Memory B cell (primary cell): ENCODE results near the gene FBXW8.

ENCODE experiments used
- ATAC-seq: fragments of 150-1000 bp; cut with Tn5 transposase; 2 replicates; pipeline ENCODE4 v1.10.0; 2021; ENCODE audit warnings: low read depth, mild to moderate bottlenecking, moderate library complexity
- DNase-seq, 2 donors: peaks; one replicate each; pipeline ENCODE4 v3.0.0; 2022; ENCODE audit warnings: low spot score in 2 of 2
- H3K27ac Mint-ChIP-seq: one replicate; pipeline ENCODE4 v1.8.0; 2022; ENCODE audit warnings: mild to moderate bottlenecking, moderate library complexity, mixed read lengths
- H3K27me3 Mint-ChIP-seq: one replicate; pipeline ENCODE4 v1.8.0; 2022; ENCODE audit warnings: mixed read lengths
- H3K36me3 Mint-ChIP-seq: one replicate; pipeline ENCODE4 v1.8.0; 2022; ENCODE audit warnings: mild to moderate bottlenecking, mixed read lengths
- H3K4me1 Mint-ChIP-seq: one replicate; pipeline ENCODE4 v1.8.0; 2022; ENCODE audit warnings: mixed read lengths
- H3K4me3 Mint-ChIP-seq: one replicate; pipeline ENCODE4 v1.8.0; 2022; ENCODE audit warnings: mild to moderate bottlenecking, moderate library complexity, mixed read lengths
- H3K9me3 Mint-ChIP-seq: one replicate; pipeline ENCODE4 v1.8.0; 2022; ENCODE audit warnings: mixed read lengths

The FBXW8 gene, protein sequence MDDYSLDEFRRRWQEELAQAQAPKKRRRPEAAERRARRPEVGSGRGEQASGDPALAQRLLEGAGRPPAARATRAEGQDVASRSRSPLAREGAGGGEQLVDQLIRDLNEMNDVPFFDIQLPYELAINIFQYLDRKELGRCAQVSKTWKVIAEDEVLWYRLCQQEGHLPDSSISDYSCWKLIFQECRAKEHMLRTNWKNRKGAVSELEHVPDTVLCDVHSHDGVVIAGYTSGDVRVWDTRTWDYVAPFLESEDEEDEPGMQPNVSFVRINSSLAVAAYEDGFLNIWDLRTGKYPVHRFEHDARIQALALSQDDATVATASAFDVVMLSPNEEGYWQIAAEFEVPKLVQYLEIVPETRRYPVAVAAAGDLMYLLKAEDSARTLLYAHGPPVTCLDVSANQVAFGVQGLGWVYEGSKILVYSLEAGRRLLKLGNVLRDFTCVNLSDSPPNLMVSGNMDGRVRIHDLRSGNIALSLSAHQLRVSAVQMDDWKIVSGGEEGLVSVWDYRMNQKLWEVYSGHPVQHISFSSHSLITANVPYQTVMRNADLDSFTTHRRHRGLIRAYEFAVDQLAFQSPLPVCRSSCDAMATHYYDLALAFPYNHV

DNA sequence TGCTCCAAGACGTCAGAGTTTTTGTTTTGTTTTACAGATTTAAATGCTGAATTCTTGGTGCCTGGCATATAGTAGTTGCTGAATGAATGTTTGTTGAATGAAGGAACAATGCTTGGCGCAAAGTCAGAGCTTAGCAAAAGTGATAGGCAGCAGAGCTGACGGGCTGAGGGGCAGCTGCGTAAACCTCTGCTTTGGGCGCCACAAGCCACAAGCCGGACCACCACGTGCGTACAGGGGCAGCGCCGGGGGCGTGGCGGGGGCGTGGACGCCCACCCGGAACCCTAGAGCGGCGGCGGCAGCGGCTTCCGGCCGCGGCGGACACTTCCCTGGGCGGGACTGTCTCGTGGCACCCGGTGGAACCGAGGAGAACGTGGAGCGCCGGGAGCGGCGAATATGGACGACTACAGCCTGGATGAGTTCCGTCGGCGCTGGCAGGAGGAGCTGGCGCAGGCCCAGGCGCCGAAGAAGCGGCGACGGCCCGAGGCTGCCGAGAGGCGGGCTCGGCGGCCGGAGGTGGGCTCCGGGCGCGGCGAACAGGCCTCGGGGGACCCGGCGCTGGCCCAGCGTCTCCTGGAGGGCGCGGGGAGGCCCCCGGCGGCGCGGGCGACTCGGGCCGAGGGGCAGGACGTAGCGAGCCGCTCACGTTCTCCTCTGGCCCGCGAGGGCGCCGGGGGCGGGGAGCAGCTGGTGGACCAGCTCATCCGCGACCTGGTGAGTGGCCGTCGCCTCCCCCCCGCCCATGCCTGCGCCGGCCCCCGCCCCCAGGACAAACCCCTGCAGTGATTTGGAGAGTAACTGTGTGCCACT is at the start of gene FBXW8:
Gene FBXW8, plus strand, starts transcription at position 306 of the 807 bp plus-strand sequence. Its CDS starts 88 bp downstream, at position 394.
- H3K27me3 Mint-ChIP-seq: no peaks in the 10 kb centered on the region
- H3K27ac Mint-ChIP-seq: peak within 1 kb of the TSS; percentile 90
- H3K4me3 Mint-ChIP-seq: peak within 1 kb of the TSS; percentile 97
- H3K36me3 Mint-ChIP-seq: peaks cover 2% of the 10 kb centered on the region
- ATAC-seq (peak; percentile 89), DNase-seq (peak; percentile 35 to 60)
- H3K4me1 Mint-ChIP-seq: peaks cover 14% of the 10 kb centered on the region
- no peaks in the 10 kb centered on the region for H3K9me3 Mint-ChIP-seq

DNA sequence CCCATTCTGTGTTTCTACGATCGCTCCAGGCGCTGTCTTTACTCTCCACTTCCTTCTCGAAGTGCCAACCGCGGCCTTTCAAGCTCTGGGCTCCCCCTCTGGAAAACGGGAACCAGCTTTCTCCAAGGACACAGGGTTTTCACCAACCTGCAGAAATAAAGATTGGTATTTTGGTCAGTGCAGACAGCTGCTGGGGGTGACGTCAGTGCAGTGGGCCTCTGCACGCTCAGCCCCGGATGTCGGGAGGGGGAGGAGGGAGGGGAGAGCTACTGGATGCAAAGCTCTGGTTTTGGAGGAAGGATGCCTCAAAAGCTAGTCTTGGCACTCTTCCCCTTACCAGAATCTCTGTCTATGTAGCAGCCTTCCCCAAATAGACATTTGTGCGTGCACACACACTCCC is 49.4 kb upstream of the FBXW8 start:
- H3K27ac Mint-ChIP-seq: peak overlapping the region; percentile 66
- H3K4me1 Mint-ChIP-seq: peaks cover 37% of the 10 kb centered on the region
- ATAC-seq (peak; percentile 71), DNase-seq (peak; percentile 39 to 62)
- peak overlapping the region; percentile 41 for H3K4me3 Mint-ChIP-seq
- H3K9me3 Mint-ChIP-seq: no peaks in the 10 kb centered on the region
- H3K36me3 Mint-ChIP-seq: no peaks in the 10 kb centered on the region
- no peaks in the 10 kb centered on the region for H3K27me3 Mint-ChIP-seq

DNA sequence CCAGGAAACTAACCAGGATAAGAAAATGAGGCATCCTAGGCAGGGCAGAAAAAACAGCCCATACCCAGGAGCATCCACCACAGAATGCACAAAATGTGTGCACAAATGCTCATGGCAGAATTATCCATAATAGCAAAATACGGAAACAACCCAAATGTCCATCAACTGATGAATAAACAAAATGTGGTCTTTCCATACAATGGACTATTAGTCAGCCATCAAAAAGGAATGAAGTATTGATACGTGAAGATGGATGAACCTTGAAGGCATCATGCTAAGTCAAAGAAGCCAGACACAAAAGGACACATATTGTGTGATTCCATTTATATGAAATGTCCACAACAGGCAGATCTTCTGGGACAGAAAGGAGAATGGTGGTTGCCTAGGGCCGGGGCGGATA is 48.6 kb upstream of the FBXW8 start:
- H3K9me3 Mint-ChIP-seq: no peaks in the 10 kb centered on the region
- no peak overlapping the region for H3K27ac Mint-ChIP-seq
- H3K4me3 Mint-ChIP-seq: no peak overlapping the region
- peaks cover 37% of the 10 kb centered on the region for H3K4me1 Mint-ChIP-seq
- no peaks in the 10 kb centered on the region for H3K36me3 Mint-ChIP-seq
- DNase-seq (no peak), ATAC-seq (no peak)
- no peaks in the 10 kb centered on the region for H3K27me3 Mint-ChIP-seq

DNA sequence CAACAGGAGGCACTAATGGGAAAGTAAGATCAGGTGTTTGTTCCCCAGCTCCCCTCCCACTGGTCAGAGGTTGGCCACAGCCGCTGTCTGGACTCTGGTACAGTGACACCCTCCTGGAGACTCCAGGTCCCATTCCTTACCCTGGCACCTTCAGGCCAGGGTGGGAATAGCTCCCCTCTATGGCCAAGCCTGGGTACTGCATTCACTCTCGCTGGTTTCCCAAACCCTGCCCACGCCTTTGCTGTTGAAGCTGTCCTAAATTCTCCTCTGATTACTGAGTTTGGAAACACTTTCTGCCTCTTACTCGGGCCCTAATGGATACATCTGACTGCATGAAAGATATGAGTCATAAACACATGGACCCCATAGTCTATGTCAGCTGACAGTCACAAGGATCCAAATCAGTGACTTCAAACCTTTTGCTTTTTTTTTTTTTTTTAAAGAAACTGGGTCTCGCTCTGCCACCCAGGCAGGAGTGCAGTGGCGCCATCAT is 47.4 kb upstream of the FBXW8 start:
- no peak for DNase-seq
- Mint-ChIP-seq H3K9me3 (no peaks in the 10 kb centered on the region), H3K27ac (peak overlapping the region; percentile 74), H3K27me3 (no peaks in the 10 kb centered on the region), H3K4me1 (peaks cover 31% of the 10 kb centered on the region), H3K36me3 (no peaks in the 10 kb centered on the region), H3K4me3 (no peak overlapping the region)
- ATAC-seq: no peak

DNA sequence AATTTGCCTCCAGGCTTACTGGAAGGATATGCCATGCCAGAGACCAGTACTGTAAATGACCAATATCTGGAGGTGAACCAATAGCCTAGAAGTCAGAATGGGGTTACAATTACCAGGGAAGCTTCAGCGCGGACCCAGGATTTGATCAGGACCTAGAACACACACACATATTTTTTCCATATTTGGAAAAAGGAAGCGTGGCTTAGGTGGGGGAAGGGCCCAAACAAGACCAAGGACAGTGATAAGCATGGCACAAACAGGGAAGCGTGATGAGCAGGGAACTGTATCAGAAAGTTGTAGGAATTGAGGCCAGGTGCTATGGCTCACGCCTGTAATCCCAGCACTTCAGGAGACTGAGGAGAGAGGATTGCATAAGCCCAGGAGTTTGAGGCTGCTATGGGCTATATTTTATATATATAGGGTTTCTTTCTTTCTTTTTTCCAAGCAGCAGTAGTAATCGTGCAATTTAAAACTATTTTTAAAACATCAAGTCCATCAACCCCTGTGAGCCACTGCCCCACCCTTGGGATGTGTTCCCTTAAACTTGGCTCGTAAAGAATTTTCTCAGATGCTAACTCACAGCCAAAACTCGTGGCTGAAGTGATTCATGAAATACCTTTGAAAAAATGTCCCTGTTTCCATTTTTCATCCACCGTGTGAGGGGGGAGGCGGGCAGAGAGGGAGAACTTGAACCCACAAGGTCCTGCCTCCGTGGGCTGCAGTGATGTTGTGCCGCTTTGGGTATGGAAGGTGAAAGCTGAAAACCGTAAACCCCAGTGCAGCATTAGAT is 46.2 kb upstream of the FBXW8 start:
- H3K27ac Mint-ChIP-seq: no peak overlapping the region
- no peak for ATAC-seq
- H3K9me3 Mint-ChIP-seq: no peaks in the 10 kb centered on the region
- H3K4me3 Mint-ChIP-seq: no peak overlapping the region
- DNase-seq: no peak
- H3K27me3 Mint-ChIP-seq: no peaks in the 10 kb centered on the region
- H3K4me1 Mint-ChIP-seq: peaks cover 27% of the 10 kb centered on the region
- H3K36me3 Mint-ChIP-seq: no peaks in the 10 kb centered on the region

DNA sequence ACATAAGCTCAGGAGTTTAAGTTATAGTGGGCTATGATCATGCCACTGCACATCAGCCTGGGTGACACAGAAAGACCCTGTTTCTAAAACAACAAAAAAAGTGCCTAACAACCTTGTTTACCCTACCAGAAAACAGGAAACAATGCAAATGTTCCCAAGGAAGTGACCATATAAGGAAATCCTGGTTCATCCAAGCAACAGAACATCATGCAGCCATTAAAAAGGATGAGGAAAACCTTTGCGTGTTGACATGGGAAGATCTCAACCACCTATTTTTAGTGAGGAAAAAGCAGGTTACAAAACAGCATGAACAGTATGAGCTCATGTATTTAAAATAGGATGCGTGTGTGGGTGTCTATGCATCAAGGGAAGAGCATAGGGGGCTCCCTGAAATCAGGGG is 43.2 kb upstream of the FBXW8 start:
- Mint-ChIP-seq H3K27ac (no peak overlapping the region), H3K9me3 (no peaks in the 10 kb centered on the region), H3K36me3 (no peaks in the 10 kb centered on the region), H3K4me3 (no peak overlapping the region), H3K4me1 (peaks cover 6% of the 10 kb centered on the region), H3K27me3 (no peaks in the 10 kb centered on the region)
- no peak for ATAC-seq
- no peak for DNase-seq

DNA sequence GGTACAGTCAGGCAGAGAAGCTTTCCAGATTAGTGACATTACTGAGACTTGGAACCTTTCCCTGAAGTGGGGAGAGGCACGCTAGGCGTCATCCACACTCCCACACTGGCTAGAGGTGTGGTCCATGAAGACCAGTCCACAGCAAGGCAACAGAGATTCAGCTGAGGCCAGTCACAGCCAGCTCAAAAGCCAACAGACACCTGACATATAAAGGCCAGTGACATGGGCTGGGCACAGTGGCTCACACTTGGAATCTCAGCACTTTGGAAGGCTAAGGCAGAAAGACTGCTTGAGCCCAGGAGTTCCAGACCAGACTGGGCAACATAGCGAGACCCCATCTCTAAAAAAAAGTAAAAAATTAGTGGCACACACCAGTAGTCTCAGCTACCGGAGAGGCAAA is 40.4 kb upstream of the FBXW8 start:
- Mint-ChIP-seq H3K27ac (no peak overlapping the region), H3K9me3 (no peaks in the 10 kb centered on the region), H3K4me1 (peaks cover 7% of the 10 kb centered on the region), H3K36me3 (no peaks in the 10 kb centered on the region), H3K27me3 (peaks cover 1% of the 10 kb centered on the region), H3K4me3 (no peak overlapping the region)
- ATAC-seq: no peak
- no peak for DNase-seq

DNA sequence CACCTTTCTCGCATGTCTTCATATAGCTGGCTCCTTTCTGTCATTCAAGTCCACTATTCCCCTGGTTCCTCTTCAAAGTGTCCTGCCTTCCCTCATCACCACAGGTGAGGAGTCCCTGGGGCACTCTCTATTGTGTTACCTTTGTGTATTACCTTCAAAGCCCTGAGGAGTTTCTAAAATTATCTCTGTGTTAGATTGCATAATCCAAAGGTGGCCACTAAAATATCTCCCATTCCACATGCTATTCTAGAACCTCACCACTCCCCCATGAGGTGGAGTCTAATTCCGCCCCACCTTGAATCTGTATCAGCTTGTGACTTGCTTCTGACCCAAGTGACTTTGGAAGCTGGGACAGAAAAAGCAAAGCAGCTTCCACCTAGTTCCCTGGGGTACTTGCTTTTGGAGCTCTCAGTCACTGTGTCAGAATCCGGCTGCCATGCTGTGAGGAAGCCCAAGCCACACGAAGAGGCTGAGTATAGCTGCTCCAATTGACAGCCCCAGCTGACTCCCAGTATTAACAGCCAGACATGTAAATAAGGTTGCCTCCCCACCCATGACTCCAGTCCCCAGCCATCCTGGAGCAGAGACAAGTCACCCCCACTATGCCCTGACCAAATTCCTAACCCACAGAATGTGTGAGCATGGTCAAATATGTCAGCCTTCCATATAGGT is 36.3 kb upstream of the FBXW8 start:
- ATAC-seq: no peak
- Mint-ChIP-seq H3K27ac (no peak overlapping the region), H3K4me1 (peaks cover 12% of the 10 kb centered on the region), H3K4me3 (no peak overlapping the region), H3K36me3 (no peaks in the 10 kb centered on the region), H3K27me3 (peaks cover 7% of the 10 kb centered on the region), H3K9me3 (no peaks in the 10 kb centered on the region)
- no peak for DNase-seq

DNA sequence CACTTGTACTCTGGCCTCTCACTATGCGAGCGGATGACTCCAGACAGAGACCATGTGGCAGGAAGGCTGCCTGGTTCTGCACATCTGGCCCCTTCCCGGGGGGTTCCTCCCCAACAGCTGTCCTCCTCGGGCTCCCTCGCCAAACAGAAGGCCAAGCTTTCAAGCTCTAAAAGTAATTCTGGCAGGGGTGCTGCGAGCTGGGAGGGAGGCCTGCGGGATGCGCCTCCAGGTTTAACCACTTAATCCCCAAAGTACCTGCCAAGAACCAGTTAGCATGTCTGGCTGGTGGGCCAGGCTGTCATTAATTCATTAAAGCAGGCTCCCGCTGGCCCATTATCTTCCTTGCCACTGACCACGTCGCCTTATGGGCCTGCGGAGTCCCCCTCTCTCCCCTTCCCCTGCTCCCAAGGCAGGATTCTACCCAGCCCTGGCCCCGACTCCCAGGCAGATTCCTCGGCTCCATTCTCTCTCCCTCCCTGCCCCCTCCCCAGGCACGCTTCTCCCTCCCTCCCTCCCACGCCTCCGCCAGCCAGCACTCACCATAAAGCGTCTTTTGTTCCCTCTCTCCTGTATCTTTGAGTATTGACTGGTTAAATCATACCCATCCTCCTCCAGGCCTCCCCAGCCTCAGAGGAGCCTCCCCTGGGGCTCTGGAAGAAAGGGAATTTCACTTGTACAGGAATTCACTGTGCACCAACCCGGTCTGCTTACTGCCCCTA is 34.4 kb upstream of the FBXW8 start:
- no peaks in the 10 kb centered on the region for H3K9me3 Mint-ChIP-seq
- no peak overlapping the region for H3K4me3 Mint-ChIP-seq
- no peak for ATAC-seq
- DNase-seq: no peak
- H3K4me1 Mint-ChIP-seq: peaks cover 22% of the 10 kb centered on the region
- no peaks in the 10 kb centered on the region for H3K36me3 Mint-ChIP-seq
- H3K27me3 Mint-ChIP-seq: peaks cover 15% of the 10 kb centered on the region
- H3K27ac Mint-ChIP-seq: peak overlapping the region; percentile 18

DNA sequence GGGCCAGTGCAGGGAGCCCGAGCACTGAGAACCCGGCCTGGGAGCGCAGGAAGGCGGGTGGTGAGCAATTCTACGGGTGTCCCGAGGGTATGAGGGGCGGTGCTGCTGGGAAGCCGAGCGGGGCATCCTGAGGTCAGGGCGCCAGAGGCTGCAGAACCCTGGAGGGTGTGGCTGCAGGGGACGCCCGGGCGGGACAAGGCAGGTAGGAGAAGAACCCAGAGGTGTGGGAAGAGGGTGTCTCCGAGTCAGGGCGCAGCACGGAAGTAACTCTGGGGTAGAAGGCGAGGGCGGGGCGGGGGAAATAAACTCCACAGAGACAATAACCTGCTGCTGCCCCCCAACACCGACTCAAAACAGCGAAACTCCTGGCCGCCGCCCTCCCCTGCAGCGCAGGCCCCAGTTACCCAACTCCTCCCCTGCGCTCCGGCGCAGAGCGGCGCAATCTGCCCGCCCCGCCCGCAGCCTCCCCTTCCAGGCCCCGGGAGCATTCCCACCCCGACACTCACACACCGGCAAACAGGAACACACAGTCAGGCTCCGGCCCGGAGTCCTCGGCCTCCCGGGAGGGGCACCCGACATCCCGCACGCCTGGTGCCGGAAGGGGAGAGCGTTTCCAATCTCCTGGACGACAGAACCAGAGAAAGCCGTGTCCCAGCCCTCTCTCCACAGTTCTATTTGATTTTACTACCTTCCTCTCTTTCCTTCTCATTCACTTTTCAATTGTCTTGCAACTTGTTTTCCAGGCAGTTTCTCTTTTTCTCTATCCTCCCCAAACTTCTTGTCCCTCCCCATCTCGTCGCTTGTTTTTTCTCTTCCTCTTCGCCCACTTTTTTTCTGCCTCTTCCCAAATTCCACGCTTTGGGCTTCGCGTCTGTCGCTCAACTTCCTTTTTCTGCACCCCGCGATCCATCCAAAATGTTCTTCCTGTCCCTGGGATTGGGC is 31.9 kb upstream of the FBXW8 start:
- Mint-ChIP-seq H3K27ac (peak overlapping the region; percentile 64), H3K27me3 (peaks cover 15% of the 10 kb centered on the region)
- no peak for DNase-seq

DNA sequence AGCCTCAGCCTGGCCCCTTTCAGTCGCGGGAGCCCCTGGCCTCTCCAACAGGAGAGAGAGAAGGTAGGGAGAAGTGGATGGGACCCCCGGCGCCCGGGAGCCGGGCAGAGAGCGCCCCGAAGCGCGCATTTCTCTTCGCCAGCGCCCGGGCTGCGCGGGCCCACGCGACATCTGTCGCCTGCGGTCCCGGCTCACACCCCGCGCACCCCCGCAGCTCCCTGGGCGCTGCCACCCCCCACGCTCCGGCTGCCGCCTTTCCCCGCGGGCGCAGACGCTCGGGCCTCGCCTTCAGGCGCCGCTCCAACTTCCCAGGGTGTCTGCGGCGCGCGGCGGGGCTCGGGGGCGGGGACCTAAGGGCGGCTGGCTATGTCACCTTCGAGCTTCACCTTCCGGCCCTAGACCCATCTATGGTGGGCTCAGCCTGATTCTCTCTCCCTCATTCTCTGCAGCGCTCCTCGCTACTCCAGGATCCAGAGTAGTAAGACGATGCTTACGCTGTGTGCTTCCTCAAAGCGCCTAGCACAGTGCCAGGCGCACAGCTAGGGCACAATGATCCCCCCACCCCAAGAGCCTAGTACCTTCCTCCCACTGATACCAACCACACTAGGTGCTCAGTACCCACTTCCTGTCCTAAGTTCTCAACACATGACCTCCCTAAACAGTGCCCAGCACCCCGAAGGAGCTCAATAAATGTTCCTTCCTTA is 31.1 kb upstream of the FBXW8 start:
- Mint-ChIP-seq H3K36me3 (no peaks in the 10 kb centered on the region), H3K4me1 (peaks cover 30% of the 10 kb centered on the region), H3K27me3 (peaks cover 13% of the 10 kb centered on the region), H3K4me3 (peak overlapping the region; percentile 93), H3K27ac (peak overlapping the region; percentile 64), H3K9me3 (no peaks in the 10 kb centered on the region)
- DNase-seq (peak in 1 of 2 donors; percentile 23), ATAC-seq (peak; percentile 4)

More for the DNA sequence above, 31.9 kb upstream of the FBXW8 start:
- Mint-ChIP-seq H3K9me3 (no peaks in the 10 kb centered on the region), H3K4me3 (peak overlapping the region; percentile 93), H3K4me1 (peaks cover 30% of the 10 kb centered on the region), H3K36me3 (no peaks in the 10 kb centered on the region)
- no peak for ATAC-seq
